H1 (cell line): ENCODE data around the gene SNX3. TPM values are rescaled to one million over a fixed set of nuclear protein-coding genes. Genes with fewer than 3 reads are reported as not detected.

ENCODE experiments used
- CTCF ChIA-PET: fragments of 300-600 bp; sonication (Branson Sonifier 250); formaldehyde crosslinking; loops from one replicate; lab custom pipeline; 2021; ENCODE audit not compliant: partially characterized antibody; lab: Charles Lee
- POLR2A ChIA-PET: fragments of 300-600 bp; sonication (Branson Sonifier 250); formaldehyde crosslinking; loops from one replicate; lab custom pipeline; 2021; ENCODE audit warnings: inconsistent platforms; ENCODE audit not compliant: partially characterized antibody; lab: Charles Lee
- DNase-seq, 2 experiments: peaks; one replicate each; pipeline versions ENCODE4 v3.0.0 to v3.0.0-alpha.2; 2010 to 2022; ENCODE audit warnings: low spot score in 2 of 2, low read depth in 1 of 2, mixed read lengths in 1 of 2
- FAIRE-seq: peaks from 2 replicates; lab custom pipeline; 2011; peaks lifted over from hg19 to GRCh38; lab: Jason Lieb, UNC
- H2AFZ ChIP-seq: 2 replicates; pipeline ENCODE4 v1.8.1; 2012; ENCODE audit warnings: low read length, inconsistent platforms
- H2AK5ac ChIP-seq: 2 replicates; pipeline ENCODE4 v1.6.1; 2013; ENCODE audit warnings: low read depth, low read length
- H2BK120ac ChIP-seq: replicated peaks from 2 replicates; pipeline ENCODE3; 2013; ENCODE audit warnings: low read depth, low read length, inconsistent platforms
- H2BK12ac ChIP-seq: 2 replicates; pipeline ENCODE4 v1.6.1; 2013; ENCODE audit warnings: low read depth, low read length
- H2BK15ac ChIP-seq: 2 replicates; pipeline ENCODE4 v1.6.1; 2013; ENCODE audit warnings: low read length
- H2BK20ac ChIP-seq: 2 replicates; pipeline ENCODE4 v1.6.1; 2013; ENCODE audit warnings: low read length
- H2BK5ac ChIP-seq: 2 replicates; pipeline ENCODE4 v1.6.1; 2013; ENCODE audit warnings: low read depth, low read length
- H3K14ac ChIP-seq: 2 replicates; pipeline ENCODE4 v1.6.1; 2013; ENCODE audit warnings: inconsistent platforms; ENCODE audit not compliant: insufficient read length
- H3K18ac ChIP-seq: 2 replicates; pipeline ENCODE4 v1.6.1; 2013; ENCODE audit warnings: low read length; ENCODE audit errors: extremely low read depth
- H3K23ac ChIP-seq: 2 replicates; pipeline ENCODE4 v1.6.1; 2013; ENCODE audit warnings: inconsistent platforms; ENCODE audit not compliant: insufficient read length
- H3K23me2 ChIP-seq: 2 replicates; pipeline ENCODE4 v1.6.1; 2013; ENCODE audit warnings: low read depth, low read length
- H3K27ac ChIP-seq: 2 replicates; pipeline ENCODE4 v1.6.1; 2011; ENCODE audit warnings: low read depth, low read length, inconsistent platforms
- H3K27me3 ChIP-seq, 4 experiments: replicated peaks in 1 of 4; 1 replicate in 1 of 4; 2 replicates in 3 of 4; pipeline versions ENCODE4 v1.6.1 to v1.8.1; 2011 to 2013; ENCODE audit warnings: low read length in 3 of 4, mild to moderate bottlenecking in 3 of 4, inconsistent platforms in 2 of 4, mixed read lengths in 2 of 4, moderate library complexity in 1 of 4; ENCODE audit not compliant: control insufficient read depth in 3 of 4, insufficient read depth in 3 of 4; ENCODE audit errors: extremely low read depth in 1 of 4
- H3K36me3 ChIP-seq, 4 experiments: 2 replicates each; pipeline versions ENCODE4 v1.6.1 to v1.8.1; 2011 to 2013; ENCODE audit warnings: mild to moderate bottlenecking in 4 of 4, low read length in 3 of 4, moderate library complexity in 2 of 4, control low read depth in 1 of 4, inconsistent platforms in 1 of 4; ENCODE audit not compliant: insufficient read depth in 4 of 4, control insufficient read depth in 2 of 4
- H3K4ac ChIP-seq: replicated peaks from 2 replicates; pipeline ENCODE3; 2013; ENCODE audit warnings: low read length, low read depth, mixed read lengths, inconsistent platforms; ENCODE audit not compliant: insufficient read length
- H3K4me1 ChIP-seq, 4 experiments: replicated peaks in 1 of 4; 1 replicate in 1 of 4; 2 replicates in 3 of 4; pipeline versions ENCODE4 v1.6.1 to v1.8.1; 2011 to 2013; ENCODE audit warnings: low read length in 3 of 4, inconsistent platforms in 2 of 4, mixed read lengths in 1 of 4; ENCODE audit not compliant: insufficient read depth in 4 of 4, control insufficient read depth in 3 of 4
- H3K4me2 ChIP-seq, 2 experiments: 2 replicates each; pipeline versions ENCODE4 v1.6.1 to v1.8.1; 2011 to 2013; ENCODE audit warnings: low read depth in 2 of 2, low read length in 2 of 2, control low read depth in 1 of 2, inconsistent platforms in 1 of 2, mild to moderate bottlenecking in 1 of 2; ENCODE audit not compliant: insufficient read depth in 1 of 2
- H3K4me3 ChIP-seq, 4 experiments: fragments of 200-600, 300-600 bp in 1 of 4; sonication (generic), shearing (Covaris generic), sonication (Bioruptor Twin) in 1 of 4; 2 replicates each; pipeline versions ENCODE4 v1.5.1 to v1.8.1; 2011 to 2016; ENCODE audit warnings: low read length in 4 of 4, low read depth in 3 of 4, control low read depth in 2 of 4, inconsistent platforms in 2 of 4, mild to moderate bottlenecking in 2 of 4, mixed read lengths in 1 of 4, moderate library complexity in 1 of 4; ENCODE audit not compliant: insufficient read depth in 2 of 4; ENCODE audit errors: extremely low read depth in 1 of 4
- H3K56ac ChIP-seq: replicated peaks from 2 replicates; pipeline ENCODE3; 2013; ENCODE audit warnings: low read depth, mild to moderate bottlenecking, mixed read lengths, low read length, inconsistent platforms; ENCODE audit not compliant: insufficient read length
- H3K79me1 ChIP-seq: 2 replicates; pipeline ENCODE4 v1.6.1; 2013; ENCODE audit warnings: low read depth, low read length, control low read depth
- H3K79me2 ChIP-seq, 2 experiments: 2 replicates each; pipeline versions ENCODE4 v1.6.1 to v1.8.1; 2012 to 2013; ENCODE audit warnings: low read length in 2 of 2, mild to moderate bottlenecking in 2 of 2, inconsistent platforms in 1 of 2; ENCODE audit not compliant: insufficient read depth in 2 of 2, control insufficient read depth in 1 of 2
- H3K9ac ChIP-seq, 4 experiments: replicated peaks in 1 of 4; 1 replicate in 1 of 4; 2 replicates in 3 of 4; pipeline versions ENCODE4 v1.6.1 to v1.8.1; 2011 to 2013; ENCODE audit warnings: low read depth in 3 of 4, low read length in 3 of 4, control low read depth in 2 of 4, mild to moderate bottlenecking in 2 of 4, moderate library complexity in 2 of 4, inconsistent platforms in 1 of 4; ENCODE audit errors: extremely low read depth in 1 of 4
- H3K9me3 ChIP-seq, 2 experiments: 2 replicates each; pipeline versions ENCODE4 v1.6.1 to v1.8.1; 2012 to 2013; ENCODE audit warnings: mild to moderate bottlenecking in 2 of 2, moderate library complexity in 2 of 2, control low read depth in 1 of 2, inconsistent platforms in 1 of 2, low read depth in 1 of 2, low read length in 1 of 2, mixed read lengths in 1 of 2; ENCODE audit not compliant: insufficient read depth in 2 of 2
- H4K20me1 ChIP-seq, 2 experiments: replicated peaks in 1 of 2; 2 replicates each; pipeline versions ENCODE3 to v1.8.1; 2011 to 2013; ENCODE audit warnings: inconsistent platforms in 2 of 2, low read length in 2 of 2, mild to moderate bottlenecking in 1 of 2; ENCODE audit not compliant: insufficient read depth in 2 of 2, control insufficient read depth in 1 of 2
- H4K5ac ChIP-seq: 2 replicates; pipeline ENCODE4 v1.6.1; 2013; ENCODE audit warnings: low read length, low read depth, mixed read lengths, inconsistent platforms; ENCODE audit not compliant: insufficient read length
- H4K8ac ChIP-seq: 2 replicates; pipeline ENCODE4 v1.8.0; 2013; ENCODE audit warnings: mild to moderate bottlenecking, moderate library complexity, low read length, inconsistent platforms; ENCODE audit not compliant: insufficient read depth; ENCODE audit errors: extremely low read depth
- H4K91ac ChIP-seq: replicated peaks from 2 replicates; pipeline ENCODE3; 2013; ENCODE audit warnings: low read length, mixed read lengths, inconsistent platforms; ENCODE audit not compliant: insufficient read length
- CHD2 ChIP-seq: IDR thresholded peaks from 2 replicates; pipeline ENCODE4 v1.6.1; 2012; ENCODE audit warnings: low read length, improper control_type of control experiment
- E2F6 ChIP-seq: IDR thresholded peaks from 2 replicates; pipeline ENCODE4 v1.6.1; 2012; ENCODE audit warnings: inconsistent platforms
- HDAC2 ChIP-seq, 2 experiments: fragments of 300-600 bp in 1 of 2; sonication (generic) in 1 of 2; IDR thresholded peaks; 2 replicates each; pipeline ENCODE4 v1.6.1; 2011 to 2012; ENCODE audit warnings: low read depth in 2 of 2, low read length in 2 of 2, mild to moderate bottlenecking in 2 of 2, moderate library complexity in 2 of 2, borderline replicate concordance in 1 of 2, inconsistent platforms in 1 of 2
- HDAC6 ChIP-seq: IDR thresholded peaks from one replicate; pipeline ENCODE4 v1.7.1; 2012; ENCODE audit warnings: low read depth, mild to moderate bottlenecking, inconsistent platforms, low read length, moderate library complexity
- KDM5A ChIP-seq: fragments of 200-600 bp; IDR thresholded peaks from 2 replicates; pipeline ENCODE4 v1.7.1; 2012; ENCODE audit warnings: mild to moderate bottlenecking, low read length, inconsistent platforms, mixed read lengths
- NRF1 ChIP-seq: IDR thresholded peaks from 2 replicates; pipeline ENCODE4 v1.6.1; 2011; ENCODE audit warnings: mild to moderate bottlenecking, low read depth, low read length, improper control_type of control experiment
- PHF8 ChIP-seq: fragments of 200-600 bp; sonication (generic); conservative IDR thresholded peaks from 2 replicates; pipeline ENCODE4 v1.7.1; 2012; ENCODE audit warnings: low read depth, mild to moderate bottlenecking, inconsistent platforms, low read length, moderate library complexity
- RFX5 ChIP-seq: IDR thresholded peaks from 2 replicates; pipeline ENCODE4 v1.6.1; 2011; ENCODE audit warnings: low read depth, low read length, improper control_type of control experiment, borderline replicate concordance
- SIRT6 ChIP-seq: IDR thresholded peaks from one replicate; pipeline ENCODE4 v1.7.1; 2012; ENCODE audit warnings: low read length, inconsistent platforms
- TAF7 ChIP-seq: optimal IDR thresholded peaks from 2 replicates; pipeline ENCODE3; 2011; ENCODE audit warnings: low read depth, mild to moderate bottlenecking, inconsistent platforms, low read length, moderate library complexity, borderline replicate concordance
- WGBS, 2 experiments: shearing (Covaris generic) in 1 of 2; methylation state at CpG; one replicate each; pipeline versions ENCODE4 v1.1.6 to v1.1.7; 2013 to 2015; ENCODE audit warnings: low lambda C conversion rate in 2 of 2, mixed read lengths in 2 of 2, inconsistent platforms in 1 of 2, low coverage in 1 of 2, missing lambda C conversion rate in 1 of 2; ENCODE audit not compliant: insufficient replicate concordance in 2 of 2, insufficient coverage in 1 of 2, insufficient read length in 1 of 2; ENCODE audit errors: extremely low coverage in 1 of 2, missing lambda C conversion rate in 1 of 2; 5-methylcytosine and 5-hydroxymethylcytosine counted together
- polyA plus RNA-seq, 7 experiments: library from polyadenylated mRNA; depleted of rRNA in 3 of 7; stranded (reverse) in 5 of 7; unstranded in 2 of 7; fragments of >200 nt in 5 of 7; fragments of 200-250 nt in 2 of 7; gene quantifications; 1 replicate in 5 of 7; 2 replicates in 1 of 7; 4 replicates in 1 of 7; pipeline versions ENCODE4 v1.2.1 to v1.2.3, GENCODE V29; 2011 to 2013; ENCODE audit warnings: missing spikeins in 2 of 7, mixed read lengths in 2 of 7
- total RNA-seq: library from RNA; stranded (reverse); fragmentation: NEBNext Ultra II Directional; extraction: Animal tissue kit (Norgen Biotek cat#: 25700); gene quantifications from 2 replicates; pipeline ENCODE4 v1.2.1, GENCODE V29; 2021

The SNX3 gene
- total and polyA plus RNA-seq, 2 of the 8 experiments (the other 6 are each of a cell fraction or from before 2014, with no cell fraction given): 72.5 to 150 TPM

- H3K9me3 ChIP-seq: no peaks in the 10 kb centered on the region
- H4K20me1 ChIP-seq: no peaks in the 10 kb centered on the region
- no peak overlapping the region for H3K4me3 ChIP-seq
- CTCF ChIA-PET: interaction anchor here (0.6 to 5.0 kb wide), 14 partner anchors 19 to 265 kb away, joined by 3 to 52 read pairs (median 4); no protein-coding TSS in a partner anchor
- no peaks in the 10 kb centered on the region for H3K23me2 ChIP-seq
- H3K4ac ChIP-seq: no peak overlapping the region
- H3K27me3 ChIP-seq: no peaks in the 10 kb centered on the region
- no peak overlapping the region for H2AK5ac ChIP-seq
- no peak overlapping the region for H2AFZ ChIP-seq
- POLR2A ChIA-PET: interaction anchor here (0.9 to 1.1 kb wide), 3 partner anchors 8 to 40 kb away, joined by 3 read pairs; partner anchors contain the start of gene AFG1L
- H2BK5ac ChIP-seq: no peak overlapping the region
- no peak overlapping the region for H3K9ac ChIP-seq
- no peak overlapping the region for H3K27ac ChIP-seq
- no peak overlapping the region for H3K18ac ChIP-seq
- WGBS, 2 experiments: 91% methylated on average over 4 of the region's 4 CpGs; no CpG with 5 or more reads in 1 of the 2 experiments
- H2BK20ac ChIP-seq: no peak overlapping the region
- no peak overlapping the region for H4K8ac ChIP-seq
- peaks cover 3% of the 10 kb centered on the region; the same call in 1 of the 2 replicates for H3K79me1 ChIP-seq
- FAIRE-seq: no peak
- H2BK120ac ChIP-seq: no peak overlapping the region
- H3K23ac ChIP-seq: no peak overlapping the region
- no peaks in the 10 kb centered on the region for H3K4me1 ChIP-seq
- no peak for DNase-seq
- H3K56ac ChIP-seq: no peak overlapping the region
- H2BK15ac ChIP-seq: no peak overlapping the region
- no peak overlapping the region for H3K14ac ChIP-seq
- no peak overlapping the region for H3K4me2 ChIP-seq
- no peak overlapping the region for H4K91ac ChIP-seq
- no peak overlapping the region for H4K5ac ChIP-seq
- H3K79me2 ChIP-seq: peaks cover 0 to 34% of the 10 kb centered on the region in 2 experiments; a peak in 2 of 4 replicates
- no peak overlapping the region for H2BK12ac ChIP-seq
- no peaks in the 10 kb centered on the region for H3K36me3 ChIP-seq
- TF ChIP-seq SIRT6 (no peak), RFX5 (no peak), HDAC6 (no peak), CHD2 (no peak), HDAC2 (IDR thresholded peaks at IDR 0.05; ENCODE audit: borderline replicate concordance in 1 of 2, low read depth in 2 of 2, low read length in 2 of 2) (no peak), TAF7 (no peak), KDM5A (no peak), E2F6 (no peak), PHF8 (no peak), NRF1 (no peak)
These were observed 6.1 kb downstream of the SNX3 start for GRCh38 chr6:108254433-108255410.
